SH-SY5Y (cell line): ENCODE data around the gene FOXN3.
A peak's percentile ranks its signal among the peaks of the same experiment; 100 is the strongest.

Experiments
- GATA2 ChIP-seq: IDR thresholded peaks from 2 replicates; pipeline ENCODE4 v1.6.1; 2011; ENCODE audit warnings: mild to moderate bottlenecking, low read depth, low read length
- GATA3 ChIP-seq: IDR thresholded peaks from 2 replicates; pipeline ENCODE4 v1.6.1; 2011; ENCODE audit warnings: low read depth, mild to moderate bottlenecking, low read length, moderate library complexity

Gene FOXN3

GRCh38 chr14:89356496-89356895 lies 60.5 kb downstream of the FOXN3 start:
- TF ChIP-seq GATA3 = no peak
- TF ChIP-seq GATA2 = no peak

GRCh38 chr14:89353766-89354113 lies 63.3 kb downstream of the FOXN3 start:
- TF ChIP-seq GATA2 = no peak
- TF ChIP-seq GATA3 = no peak

- peak; percentile 55 for TF ChIP-seq GATA3
- peak; percentile 82 for TF ChIP-seq GATA2
Observed at GRCh38 chr14:89352976-89353765, 63.9 kb downstream of the FOXN3 start.

GRCh38 chr14:89351516-89352404 lies 65.3 kb downstream of the FOXN3 start:
- TF ChIP-seq GATA3 = no peak
- peak; percentile 46 for TF ChIP-seq GATA2

- TF ChIP-seq GATA2 = no peak
- TF ChIP-seq GATA3 = no peak
Observed at GRCh38 chr14:89351221-89351515, 65.9 kb downstream of the FOXN3 start.

GRCh38 chr14:89350152-89350551 lies 66.9 kb downstream of the FOXN3 start:
- TF ChIP-seq GATA2 (no peak), GATA3 (no peak)

- peak; percentile 25; the same call in 1 of the 2 replicates for TF ChIP-seq GATA2
- TF ChIP-seq GATA3 = no peak
Observed at GRCh38 chr14:89349171-89350008, 67.6 kb downstream of the FOXN3 start.

- no peak for TF ChIP-seq GATA3
- no peak for TF ChIP-seq GATA2
Observed at GRCh38 chr14:89348722-89349121, 68.3 kb downstream of the FOXN3 start.

- no peak for TF ChIP-seq GATA3
- no peak for TF ChIP-seq GATA2
Observed at GRCh38 chr14:89347885-89348284, 69.1 kb downstream of the FOXN3 start.

GRCh38 chr14:89344920-89345254 lies 72.1 kb downstream of the FOXN3 start:
- TF ChIP-seq GATA3 (no peak), GATA2 (no peak)

GRCh38 chr14:89343356-89343755 lies 73.7 kb downstream of the FOXN3 start:
- TF ChIP-seq GATA2 (no peak), GATA3 (no peak)

- no peak for TF ChIP-seq GATA3
- TF ChIP-seq GATA2 = no peak
Observed at GRCh38 chr14:89342049-89342448, 75.0 kb downstream of the FOXN3 start.

- TF ChIP-seq GATA2 (no peak), GATA3 (no peak)
Observed at GRCh38 chr14:89340200-89341181, 76.5 kb downstream of the FOXN3 start.
